Left ventricle myocardium superior (tissue), 1 donor: ENCODE results near the gene SWT1. TPM values are rescaled to one million over a fixed set of nuclear protein-coding genes. Genes with fewer than 3 reads are reported as not detected.
"Not testable (repeated sequence)": the region's sequence is repeated elsewhere in the genome, so short reads cannot be mapped to it uniquely, and the experiment has no call there.

ENCODE experiments used
- ATAC-seq: fragments of 200-7000 bp; cut with Tn5 transposase; one replicate; pipeline ENCODE4 v1.9.1; 2020; ENCODE audit warnings: mild to moderate bottlenecking, moderate library complexity
- DNase-seq: peaks from one replicate; pipeline ENCODE4 v3.0.0-alpha.2; 2020
- intact Hi-C: fragments of 100-400 bp; cut with micrococcal nuclease; formaldehyde crosslinking; loops from one replicate; pipeline ENCODE4 v1.11.0; 2022
- total RNA-seq: library from RNA; stranded (reverse); fragmentation: NEBNext Ultra II Directional; extraction: Animal tissue kit (Norgen Biotek cat#: 25700); gene quantifications from one replicate; pipeline ENCODE4 v1.2.1, GENCODE V29; 2021
- donor health status: DM: no; HTN: yes; CAD: no; lungs with severe emphysema.

Gene SWT1
- total RNA-seq, 1 donor from 2014 or later: 6.8 TPM

GRCh38 chr1:185162491-185162890, 5.5 kb downstream of the SWT1 start:
- DNase-seq: no peak
- intact Hi-C loops: no loop called here
- no peak for ATAC-seq

GRCh38 chr1:185166106-185166505, 9.1 kb downstream of the SWT1 start:
- DNase-seq (no peak), ATAC-seq (no peak)
- intact Hi-C loops: no loop called here

GRCh38 chr1:185170291-185170848, 13.4 kb downstream of the SWT1 start:
- intact Hi-C loops: no loop called here
- ATAC-seq (peak; percentile 61), DNase-seq (no peak)

GRCh38 chr1:185193756-185194155, 36.8 kb downstream of the SWT1 start:
- no peak for ATAC-seq
- DNase-seq: no peak
- intact Hi-C loops: no loop called here

GRCh38 chr1:185198712-185199111, 41.7 kb downstream of the SWT1 start:
- intact Hi-C loops, ATAC-seq: not testable (repeated sequence)

GRCh38 chr1:185200889-185201288, 43.9 kb downstream of the SWT1 start:
- ATAC-seq (no peak), DNase-seq (no peak)
- intact Hi-C loops: no loop called here

More at GRCh38 chr1:185198712-185199111, 41.7 kb downstream of the SWT1 start:
- DNase-seq: not testable (repeated sequence)

GRCh38 chr1:185207170-185207569, 50.2 kb downstream of the SWT1 start:
- intact Hi-C loops: no loop called here
- ATAC-seq (no peak), DNase-seq (no peak)

GRCh38 chr1:185207980-185208602, 51.1 kb downstream of the SWT1 start:
- ATAC-seq (no peak), DNase-seq (no peak)
- intact Hi-C loops: no loop called here

GRCh38 chr1:185208626-185209180, 51.7 kb downstream of the SWT1 start:
- DNase-seq (no peak), ATAC-seq (no peak)
- intact Hi-C loops: no loop called here

- intact Hi-C loops: not testable (repeated sequence)
Observed at GRCh38 chr1:185209357-185209756, 52.4 kb downstream of the SWT1 start.

GRCh38 chr1:185213091-185213490, 56.1 kb downstream of the SWT1 start:
- intact Hi-C loops: no loop called here
- DNase-seq (no peak), ATAC-seq (no peak)

More at GRCh38 chr1:185209357-185209756, 52.4 kb downstream of the SWT1 start:
- not testable (repeated sequence) for ATAC-seq, DNase-seq

GRCh38 chr1:185215911-185216310, 58.9 kb downstream of the SWT1 start:
- DNase-seq (no peak), ATAC-seq (no peak)
- intact Hi-C loops: no loop called here

- ATAC-seq (no peak), DNase-seq (no peak)
- intact Hi-C loops: no loop called here
Observed at GRCh38 chr1:185224132-185224531, 67.2 kb downstream of the SWT1 start.

GRCh38 chr1:185227161-185227560, 70.2 kb downstream of the SWT1 start:
- ATAC-seq (no peak), DNase-seq (no peak)
- intact Hi-C loops: no loop called here

GRCh38 chr1:185228979-185229378, 72.0 kb downstream of the SWT1 start:
- ATAC-seq (no peak), DNase-seq (no peak)
- intact Hi-C loops: no loop called here

- intact Hi-C loops: no loop called here
Observed at GRCh38 chr1:185229981-185230380, 73.0 kb downstream of the SWT1 start.

GRCh38 chr1:185232874-185233273, 75.9 kb downstream of the SWT1 start:
- intact Hi-C loops: no loop called here
- ATAC-seq (no peak), DNase-seq (no peak)

More at GRCh38 chr1:185229981-185230380, 73.0 kb downstream of the SWT1 start:
- ATAC-seq: no peak
- DNase-seq: no peak

- intact Hi-C loops, DNase-seq, ATAC-seq: not testable (repeated sequence)
Observed at GRCh38 chr1:185234183-185234582, 77.2 kb downstream of the SWT1 start.

GRCh38 chr1:185237176-185237575, 80.2 kb downstream of the SWT1 start:
- DNase-seq, intact Hi-C loops, ATAC-seq: not testable (repeated sequence)

GRCh38 chr1:185237661-185238060, 80.7 kb downstream of the SWT1 start:
- no peak for ATAC-seq
- intact Hi-C loops: no loop called here
- DNase-seq: no peak

- ATAC-seq (no peak), DNase-seq (no peak)
- intact Hi-C loops: no loop called here
Observed at GRCh38 chr1:185238447-185238846, 81.5 kb downstream of the SWT1 start.
